RWPE2 (cell line): ENCODE data around the gene ARID2.

Experiments used
- ATAC-seq: fragments of 200-7000 bp; cut with Tn5 transposase; 3 replicates; pipeline ENCODE4 v1.9.1; 2021; ENCODE audit warnings: low read depth
- DNase-seq: peaks from one replicate; pipeline ENCODE4 v3.0.0-alpha.2; 2020; ENCODE audit warnings: low spot score
- H3K27ac ChIP-seq: fragments of 450-650 bp; 2 replicates; pipeline ENCODE4 v1.5.1; 2017; ENCODE audit warnings: mild to moderate bottlenecking; ENCODE audit not compliant: poor library complexity, severe bottlenecking
- H3K27me3 ChIP-seq: fragments of 250-450 bp; sonication (Bioruptor Pico); 2 replicates; pipeline ENCODE4 v1.5.1; 2021; ENCODE audit warnings: mild to moderate bottlenecking, moderate library complexity; ENCODE audit not compliant: insufficient read depth, poor library complexity, severe bottlenecking
- H3K36me3 ChIP-seq: fragments of 250-450 bp; sonication (Bioruptor Pico); 2 replicates; pipeline ENCODE4 v1.5.1; 2020; ENCODE audit warnings: low read depth, mild to moderate bottlenecking, moderate library complexity
- H3K4me1 ChIP-seq: fragments of 250-450 bp; sonication (Bioruptor Pico); 2 replicates; pipeline ENCODE4 v1.5.1; 2021; ENCODE audit warnings: mild to moderate bottlenecking, moderate library complexity; ENCODE audit not compliant: insufficient read depth, poor library complexity, severe bottlenecking
- H3K4me3 ChIP-seq: fragments of 250-450 bp; sonication (Bioruptor Pico); 2 replicates; pipeline ENCODE4 v1.5.1; 2021; ENCODE audit warnings: mild to moderate bottlenecking, moderate library complexity; ENCODE audit not compliant: severe bottlenecking
- H3K9me3 ChIP-seq: fragments of 250-450 bp; sonication (Bioruptor Pico); 2 replicates; pipeline ENCODE4 v1.5.1; 2021; ENCODE audit warnings: mild to moderate bottlenecking, moderate library complexity; ENCODE audit not compliant: severe bottlenecking
- TF ChIP-seq, protein P1 (sequence below): fragments of 450-650 bp; IDR thresholded peaks from one replicate; pipeline ENCODE4 v1.5.1; 2017; ENCODE audit warnings: mild to moderate bottlenecking, moderate library complexity; ENCODE audit not compliant: poor library complexity, severe bottlenecking

ARID2 gene

DNA sequence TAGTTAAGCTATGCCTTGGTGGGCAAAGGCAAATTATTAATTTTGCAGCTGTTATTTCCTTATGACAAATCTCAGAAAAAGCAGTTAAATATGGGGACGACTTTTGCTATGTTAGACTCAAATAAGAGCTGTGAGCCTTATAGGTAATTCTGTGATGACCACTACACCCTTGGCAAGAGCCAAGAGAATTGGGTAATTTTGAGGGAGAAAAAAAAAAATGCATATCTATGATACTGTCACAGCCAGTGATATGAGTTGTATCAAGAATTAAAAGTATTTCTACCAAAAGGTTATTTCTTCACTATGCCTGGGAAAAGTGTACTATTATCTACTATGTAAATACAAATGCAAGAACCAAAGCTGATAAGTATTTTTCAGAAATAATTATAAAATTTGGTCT, 216.9 kb downstream of the ARID2 start:
- no peak overlapping the region for H3K27ac ChIP-seq
- no peaks in the 10 kb centered on the region for H3K4me1 ChIP-seq
- no peak overlapping the region for H3K4me3 ChIP-seq
- DNase-seq (no peak), ATAC-seq (no peak)
- no peaks in the 10 kb centered on the region for H3K27me3 ChIP-seq
- H3K9me3 ChIP-seq, result no peaks in the 10 kb centered on the region
- TF ChIP-seq, protein P1, sequence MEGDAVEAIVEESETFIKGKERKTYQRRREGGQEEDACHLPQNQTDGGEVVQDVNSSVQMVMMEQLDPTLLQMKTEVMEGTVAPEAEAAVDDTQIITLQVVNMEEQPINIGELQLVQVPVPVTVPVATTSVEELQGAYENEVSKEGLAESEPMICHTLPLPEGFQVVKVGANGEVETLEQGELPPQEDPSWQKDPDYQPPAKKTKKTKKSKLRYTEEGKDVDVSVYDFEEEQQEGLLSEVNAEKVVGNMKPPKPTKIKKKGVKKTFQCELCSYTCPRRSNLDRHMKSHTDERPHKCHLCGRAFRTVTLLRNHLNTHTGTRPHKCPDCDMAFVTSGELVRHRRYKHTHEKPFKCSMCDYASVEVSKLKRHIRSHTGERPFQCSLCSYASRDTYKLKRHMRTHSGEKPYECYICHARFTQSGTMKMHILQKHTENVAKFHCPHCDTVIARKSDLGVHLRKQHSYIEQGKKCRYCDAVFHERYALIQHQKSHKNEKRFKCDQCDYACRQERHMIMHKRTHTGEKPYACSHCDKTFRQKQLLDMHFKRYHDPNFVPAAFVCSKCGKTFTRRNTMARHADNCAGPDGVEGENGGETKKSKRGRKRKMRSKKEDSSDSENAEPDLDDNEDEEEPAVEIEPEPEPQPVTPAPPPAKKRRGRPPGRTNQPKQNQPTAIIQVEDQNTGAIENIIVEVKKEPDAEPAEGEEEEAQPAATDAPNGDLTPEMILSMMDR, result no peak
- peaks cover 71% of the 10 kb centered on the region for H3K36me3 ChIP-seq

DNA sequence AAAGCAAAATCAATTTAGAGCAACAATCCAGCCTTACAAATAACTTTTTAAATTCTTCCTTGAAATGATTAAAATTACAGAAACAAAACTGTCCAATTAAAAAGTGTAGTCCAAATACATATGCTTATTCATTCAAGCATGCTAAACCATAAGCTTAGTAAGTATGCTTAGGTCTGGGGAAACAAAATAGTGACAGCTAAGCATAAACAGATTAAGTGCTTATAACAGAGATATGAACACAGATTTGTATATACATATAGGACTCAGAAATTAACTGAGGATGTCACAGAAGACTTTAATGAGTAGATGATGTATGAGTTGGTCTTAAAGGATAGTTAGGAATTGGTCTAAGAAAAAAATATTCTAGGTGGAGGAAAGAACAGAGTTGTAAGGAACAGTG, 219.0 kb downstream of the ARID2 start:
- peaks cover 66% of the 10 kb centered on the region for H3K36me3 ChIP-seq

More for the DNA sequence above, 219.0 kb downstream of the ARID2 start:
- ATAC-seq (no peak), DNase-seq (no peak)
- Histone ChIP-seq H3K9me3 (no peaks in the 10 kb centered on the region), H3K4me3 (no peak overlapping the region), H3K27me3 (no peaks in the 10 kb centered on the region), H3K27ac (no peak overlapping the region), H3K4me1 (no peaks in the 10 kb centered on the region)
- TF ChIP-seq, protein P1, result no peak
